HepG2 (cell line): ENCODE results near the gene ARHGAP19. TPM values are rescaled to one million over a fixed set of nuclear protein-coding genes. Genes with fewer than 3 reads are reported as not detected.

ENCODE experiments used
- ATAC-seq: fragments of 200-7000 bp; cut with Tn5 transposase; 3 replicates; pipeline ENCODE4 v1.9.1; 2020; ENCODE audit warnings: mild to moderate bottlenecking, moderate library complexity
- BruUV-seq: library from RNA; stranded (reverse); fragments of 400-500 nt; replicated peaks from 2 replicates; lab custom pipeline; 2021; lab: Mats Ljungman, UMichigan
- CTCF ChIA-PET: fragments of 300-600 bp; formaldehyde crosslinking; extraction: SDS; loops from one replicate; lab custom pipeline; 2021; ENCODE audit warnings: low total read pairs, inconsistent platforms, low intra/inter-chr PET ratio; lab: Yijun Ruan, JAX
- POLR2A ChIA-PET: fragments of 350-600 bp; sonication (Branson Sonifier 250); formaldehyde crosslinking; loops from one replicate; lab custom pipeline; 2020; ENCODE audit warnings: antibody characterized with exemption, inconsistent platforms; lab: Yijun Ruan, JAX
- DNase-seq: peaks from one replicate; pipeline ENCODE4 v3.0.0-alpha.2; 2015; ENCODE audit warnings: low spot score
- FAIRE-seq: peaks from 3 replicates; lab custom pipeline; 2011; peaks lifted over from hg19 to GRCh38; lab: Jason Lieb, UNC
- H2AFZ ChIP-seq: one replicate; pipeline ENCODE4 v1.6.1; 2011; ENCODE audit warnings: low read length, inconsistent platforms
- H3K27ac ChIP-seq: fragments of 300-600 bp; 3 replicates; pipeline ENCODE4 v1.8.0; 2011; ENCODE audit warnings: mixed run types, mild to moderate bottlenecking, mixed read lengths, low read length, inconsistent platforms; ENCODE audit not compliant: insufficient read depth; ENCODE audit errors: extremely low read length
- H3K27me3 ChIP-seq, 2 experiments: fragments of 200-600 bp in 1 of 2; 2 replicates in 1 of 2; 3 replicates in 1 of 2; pipeline versions ENCODE4 v1.6.0 to v1.8.0; 2011; ENCODE audit warnings: low read length in 2 of 2, mild to moderate bottlenecking in 2 of 2, moderate library complexity in 2 of 2, inconsistent platforms in 1 of 2; ENCODE audit not compliant: insufficient read depth in 2 of 2, control insufficient read depth in 1 of 2
- H3K36me3 ChIP-seq, 2 experiments: fragments of 200-600 bp in 1 of 2; replicated peaks in 1 of 2; 2 replicates in 1 of 2; 3 replicates in 1 of 2; pipeline versions ENCODE4 v1.5.1 to v1.8.0; 2011; ENCODE audit warnings: low read length in 2 of 2, inconsistent platforms in 1 of 2; ENCODE audit not compliant: insufficient read depth in 2 of 2, control insufficient read depth in 1 of 2
- H3K4me1 ChIP-seq: 2 replicates; pipeline ENCODE4 v1.5.1; 2012; ENCODE audit warnings: low read length, inconsistent platforms; ENCODE audit not compliant: insufficient read depth
- H3K4me2 ChIP-seq: 2 replicates; pipeline ENCODE4 v1.6.0; 2011; ENCODE audit warnings: low read depth, low read length, inconsistent platforms
- H3K4me3 ChIP-seq, 3 experiments: fragments of 200-600 bp in 1 of 3; sonication (generic), shearing (Covaris generic) in 1 of 3; replicated peaks in 1 of 3; 2 replicates each; pipeline ENCODE4 v1.5.1; 2011 to 2016; ENCODE audit warnings: low read length in 3 of 3, inconsistent platforms in 2 of 3, low read depth in 2 of 3, mild to moderate bottlenecking in 2 of 3, control low read depth in 1 of 3, mixed read lengths in 1 of 3; ENCODE audit not compliant: insufficient read depth in 1 of 3
- H3K79me2 ChIP-seq: one replicate; pipeline ENCODE4 v1.6.1; 2011; ENCODE audit warnings: low read length, inconsistent platforms; ENCODE audit not compliant: insufficient read depth
- H3K9ac ChIP-seq: 2 replicates; pipeline ENCODE4 v1.6.0; 2011; ENCODE audit warnings: mild to moderate bottlenecking, low read depth, low read length, inconsistent platforms; ENCODE audit not compliant: insufficient read depth
- H3K9me3 ChIP-seq: 2 replicates; pipeline ENCODE4 v1.5.1; 2012; ENCODE audit warnings: mild to moderate bottlenecking, low read length
- H4K20me1 ChIP-seq: 2 replicates; pipeline ENCODE4 v1.6.0; 2011; ENCODE audit warnings: inconsistent platforms, mild to moderate bottlenecking, low read length, moderate library complexity; ENCODE audit not compliant: insufficient read depth
- AGO1 ChIP-seq: fragments of 200-400 bp; formaldehyde crosslinking; IDR thresholded peaks from 2 replicates; pipeline ENCODE4 v1.6.1; 2017; ENCODE audit warnings: mild to moderate bottlenecking, low read depth, low read length, moderate library complexity; ENCODE audit not compliant: poor library complexity, severe bottlenecking
- EED ChIP-seq: sonication (generic); formaldehyde crosslinking; IDR thresholded peaks from 2 replicates; pipeline ENCODE4 v1.5.0; 2020; ENCODE audit warnings: mild to moderate bottlenecking, missing genetic modification reagents
- JARID2 ChIP-seq: sonication (generic); formaldehyde crosslinking; IDR thresholded peaks from 2 replicates; pipeline ENCODE4 v1.8.1; 2023; ENCODE audit warnings: missing genetic modification reagents, inconsistent platforms; ENCODE audit not compliant: insufficient replicate concordance
- NBN ChIP-seq: fragments of 450-650 bp; conservative IDR thresholded peaks from 2 replicates; pipeline ENCODE4 v1.6.1; 2017
- PHF5A ChIP-seq: IDR thresholded peaks from one replicate; pipeline ENCODE4 v1.6.1; 2018; ENCODE audit warnings: low read depth, missing genetic modification reagents; ENCODE audit not compliant: unreplicated experiment
- PTBP1 ChIP-seq: fragments of 200-400 bp; formaldehyde crosslinking; IDR thresholded peaks from 2 replicates; pipeline ENCODE4 v1.6.1; 2018; ENCODE audit warnings: low read length, low read depth; ENCODE audit not compliant: poor library complexity, severe bottlenecking
- RBFOX2 ChIP-seq: fragments of 200-400 bp; formaldehyde crosslinking; IDR thresholded peaks from 2 replicates; pipeline ENCODE4 v1.6.1; 2017; ENCODE audit warnings: low read depth, mild to moderate bottlenecking, low read length
- RNF2 ChIP-seq: fragments of 450-650 bp; conservative IDR thresholded peaks from 2 replicates; pipeline ENCODE4 v1.6.1; 2016; ENCODE audit warnings: low read depth
- ZBTB1 ChIP-seq: sonication (generic); formaldehyde crosslinking; IDR thresholded peaks from 2 replicates; pipeline ENCODE4 v1.4.0; 2020; ENCODE audit warnings: missing genetic modification reagents, borderline replicate concordance
- ZNF44 ChIP-seq: sonication (generic); formaldehyde crosslinking; IDR thresholded peaks from 2 replicates; pipeline ENCODE4 v1.5.1; 2020; ENCODE audit warnings: mild to moderate bottlenecking, missing genetic modification reagents
- ZNF773 ChIP-seq: sonication (generic); formaldehyde crosslinking; IDR thresholded peaks from 2 replicates; pipeline ENCODE4 v1.4.0; 2020; ENCODE audit warnings: missing genetic modification reagents, borderline replicate concordance
- WGBS: methylation state at CpG from one replicate; pipeline ENCODE4 v1.1.6; 2017; ENCODE audit warnings: low lambda C conversion rate; 5-methylcytosine and 5-hydroxymethylcytosine counted together
- in situ Hi-C: cut with HindIII; loops from 2 replicates; pipeline ENCODE4 v1.10.0; 2017; ENCODE audit warnings: low pct_unique_long_range_greater_than_20kb; ENCODE audit not compliant: extremely low pct_ligation_motif_present
- intact Hi-C: fragments of 100-400 bp; cut with micrococcal nuclease; formaldehyde crosslinking; loops from one replicate; pipeline ENCODE4 v1.10.0; 2022; ENCODE audit not compliant: unreplicated experiment
- polyA plus RNA-seq, 8 experiments: library from polyadenylated mRNA; depleted of rRNA in 3 of 8; stranded (reverse) in 7 of 8; unstranded in 1 of 8; fragments of >200 nt; fragmentation: Illumina TruSeq in 4 of 8; extraction: Trizol in 4 of 8; gene quantifications; 2 replicates each; pipeline versions ENCODE4 v1.2.1 to v1.2.3, GENCODE V29; 2011 to 2016; ENCODE audit warnings: low read depth in 4 of 8, missing spikeins in 1 of 8, mixed read lengths in 1 of 8; ENCODE audit not compliant: insufficient read depth in 1 of 8
- total RNA-seq, 5 experiments: library from RNA; depleted of rRNA; stranded (reverse); fragments of >200 nt; fragmentation: Illumina TruSeq; extraction: Trizol; gene quantifications; 2 replicates each; pipeline ENCODE4 v1.2.3, GENCODE V29; 2016; ENCODE audit warnings: low read depth in 1 of 5
- TF ChIP-seq, protein P1 (sequence below): sonication (generic); formaldehyde crosslinking; IDR thresholded peaks from 2 replicates; pipeline ENCODE4 v1.9.0; 2022; ENCODE audit warnings: missing genetic modification reagents, mild to moderate bottlenecking, borderline replicate concordance

ARHGAP19 gene
- total and polyA plus RNA-seq, 2 of the 13 experiments (the other 11 are each of a cell fraction or from before 2014, with no cell fraction given) = 7.6 to 10.0 TPM

DNA sequence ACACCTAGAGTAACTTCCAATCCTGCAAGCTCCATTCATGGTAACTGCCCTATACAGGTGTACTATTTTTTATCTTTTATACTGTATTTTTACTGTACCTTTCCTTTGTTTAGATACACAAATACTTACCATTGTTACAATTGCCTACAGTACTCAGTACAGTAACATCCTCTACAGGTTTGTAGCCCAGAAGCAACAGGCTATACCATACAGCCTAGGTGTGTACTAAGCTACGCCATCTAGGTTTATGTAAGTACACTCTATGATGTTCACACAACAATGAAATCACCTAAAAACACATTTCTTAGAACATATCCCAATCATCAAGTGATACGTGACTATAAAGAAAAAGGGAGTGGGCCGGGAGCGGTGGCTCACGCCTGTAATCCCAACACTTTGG lies 53.6 kb downstream of the ARHGAP19 start:
- Histone ChIP-seq H3K4me3 (no peak overlapping the region), H3K9ac (no peak overlapping the region), H3K4me2 (no peak overlapping the region), H2AFZ (no peak overlapping the region), H3K4me1 (no peaks in the 10 kb centered on the region), H3K79me2 (no peaks in the 10 kb centered on the region), H3K27ac (no peak overlapping the region), H4K20me1 (no peaks in the 10 kb centered on the region), H3K27me3 (no peaks in the 10 kb centered on the region), H3K9me3 (no peaks in the 10 kb centered on the region), H3K36me3 (peaks cover 0 to 5% of the 10 kb centered on the region in 2 experiments; a peak in 2 of 5 replicates)
- intact Hi-C loops = no loop called here
- CTCF ChIA-PET = no interaction called here
- in situ Hi-C loops = no loop called here
- POLR2A ChIA-PET = no interaction called here
- TF ChIP-seq JARID2 (CRISPR knock-in tag) (no peak), AGO1 (no peak), PTBP1 (no peak), RBFOX2 (no peak), PHF5A (CRISPR knock-in tag) (no peak), ZBTB1 (CRISPR knock-in tag) (no peak), ZNF44 (no peak), RNF2 (no peak), EED (no peak), NBN (no peak), ZNF773 (CRISPR knock-in tag) (no peak)
- TF ChIP-seq, protein P1, sequence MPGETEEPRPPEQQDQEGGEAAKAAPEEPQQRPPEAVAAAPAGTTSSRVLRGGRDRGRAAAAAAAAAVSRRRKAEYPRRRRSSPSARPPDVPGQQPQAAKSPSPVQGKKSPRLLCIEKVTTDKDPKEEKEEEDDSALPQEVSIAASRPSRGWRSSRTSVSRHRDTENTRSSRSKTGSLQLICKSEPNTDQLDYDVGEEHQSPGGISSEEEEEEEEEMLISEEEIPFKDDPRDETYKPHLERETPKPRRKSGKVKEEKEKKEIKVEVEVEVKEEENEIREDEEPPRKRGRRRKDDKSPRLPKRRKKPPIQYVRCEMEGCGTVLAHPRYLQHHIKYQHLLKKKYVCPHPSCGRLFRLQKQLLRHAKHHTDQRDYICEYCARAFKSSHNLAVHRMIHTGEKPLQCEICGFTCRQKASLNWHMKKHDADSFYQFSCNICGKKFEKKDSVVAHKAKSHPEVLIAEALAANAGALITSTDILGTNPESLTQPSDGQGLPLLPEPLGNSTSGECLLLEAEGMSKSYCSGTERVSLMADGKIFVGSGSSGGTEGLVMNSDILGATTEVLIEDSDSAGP (CRISPR knock-in tag) = no peak
- WGBS = 100% methylated on average over 5 of the region's 5 CpGs
- DNase-seq (no peak), ATAC-seq (no peak), FAIRE-seq (no peak)
- BruUV-seq = no TSS peak
